Measurements from ENCODE around the gene BACE1. TPM values are rescaled to one million over a fixed set of nuclear protein-coding genes. Genes with fewer than 3 reads are reported as not detected.
A peak's percentile ranks its signal among the peaks of the same experiment; 100 is the strongest.

The BACE1 gene
- total RNA-seq, 1 donor from 2014 or later = 8.7 TPM

DNA sequence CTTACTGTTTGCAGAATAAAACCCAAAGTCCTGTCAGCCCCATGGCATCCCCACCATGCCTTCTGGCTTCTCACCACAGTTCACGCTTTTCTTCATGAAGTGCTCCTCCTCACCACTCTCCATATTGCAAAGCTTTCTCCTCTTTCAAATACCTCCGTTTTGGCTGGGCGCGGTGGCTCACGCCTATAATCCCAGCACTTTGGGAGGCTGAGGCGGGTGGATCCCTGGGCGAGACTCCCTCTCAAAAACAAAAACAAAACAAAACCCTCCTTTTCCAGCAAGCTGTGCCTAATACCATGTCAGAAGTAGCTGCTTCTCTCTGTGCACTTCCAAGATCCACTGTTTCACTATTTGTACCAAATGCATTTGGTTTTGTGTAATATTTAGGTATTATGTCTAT lies 6.7 kb downstream of the BACE1 start:
- H3K4me3 ChIP-seq (ENCODE audit: low read depth, low read length) = no peak overlapping the region
- no peak for DNase-seq (ENCODE audit: low read depth)
- TF ChIP-seq, protein P1, sequence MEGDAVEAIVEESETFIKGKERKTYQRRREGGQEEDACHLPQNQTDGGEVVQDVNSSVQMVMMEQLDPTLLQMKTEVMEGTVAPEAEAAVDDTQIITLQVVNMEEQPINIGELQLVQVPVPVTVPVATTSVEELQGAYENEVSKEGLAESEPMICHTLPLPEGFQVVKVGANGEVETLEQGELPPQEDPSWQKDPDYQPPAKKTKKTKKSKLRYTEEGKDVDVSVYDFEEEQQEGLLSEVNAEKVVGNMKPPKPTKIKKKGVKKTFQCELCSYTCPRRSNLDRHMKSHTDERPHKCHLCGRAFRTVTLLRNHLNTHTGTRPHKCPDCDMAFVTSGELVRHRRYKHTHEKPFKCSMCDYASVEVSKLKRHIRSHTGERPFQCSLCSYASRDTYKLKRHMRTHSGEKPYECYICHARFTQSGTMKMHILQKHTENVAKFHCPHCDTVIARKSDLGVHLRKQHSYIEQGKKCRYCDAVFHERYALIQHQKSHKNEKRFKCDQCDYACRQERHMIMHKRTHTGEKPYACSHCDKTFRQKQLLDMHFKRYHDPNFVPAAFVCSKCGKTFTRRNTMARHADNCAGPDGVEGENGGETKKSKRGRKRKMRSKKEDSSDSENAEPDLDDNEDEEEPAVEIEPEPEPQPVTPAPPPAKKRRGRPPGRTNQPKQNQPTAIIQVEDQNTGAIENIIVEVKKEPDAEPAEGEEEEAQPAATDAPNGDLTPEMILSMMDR (conservative IDR thresholded peaks at IDR 0.05; ENCODE audit: low read depth, low read length) = no peak

DNA sequence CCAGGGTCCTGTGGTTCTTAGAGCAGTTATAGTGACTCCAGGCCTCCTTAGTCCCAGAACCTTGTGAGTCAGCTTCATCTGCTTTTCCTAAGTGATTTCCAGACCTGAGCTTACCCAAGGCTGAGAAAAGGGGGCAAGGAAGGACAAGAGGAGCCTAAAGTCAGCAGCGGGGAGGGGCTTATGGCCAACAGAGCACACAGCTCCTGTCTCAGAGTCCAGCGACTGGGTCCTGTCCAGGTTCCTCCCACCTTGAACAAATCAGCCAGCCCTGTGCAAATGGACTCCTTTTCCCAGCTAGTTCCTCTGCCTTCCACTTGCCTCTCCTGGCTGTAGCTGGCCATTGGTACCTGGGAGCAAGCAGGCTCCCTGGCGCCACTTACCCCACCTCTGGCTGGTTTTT lies 10.9 kb downstream of the BACE1 start:
- TF ChIP-seq, protein P1 (conservative IDR thresholded peaks at IDR 0.05; ENCODE audit: low read depth, low read length) = no peak

DNA sequence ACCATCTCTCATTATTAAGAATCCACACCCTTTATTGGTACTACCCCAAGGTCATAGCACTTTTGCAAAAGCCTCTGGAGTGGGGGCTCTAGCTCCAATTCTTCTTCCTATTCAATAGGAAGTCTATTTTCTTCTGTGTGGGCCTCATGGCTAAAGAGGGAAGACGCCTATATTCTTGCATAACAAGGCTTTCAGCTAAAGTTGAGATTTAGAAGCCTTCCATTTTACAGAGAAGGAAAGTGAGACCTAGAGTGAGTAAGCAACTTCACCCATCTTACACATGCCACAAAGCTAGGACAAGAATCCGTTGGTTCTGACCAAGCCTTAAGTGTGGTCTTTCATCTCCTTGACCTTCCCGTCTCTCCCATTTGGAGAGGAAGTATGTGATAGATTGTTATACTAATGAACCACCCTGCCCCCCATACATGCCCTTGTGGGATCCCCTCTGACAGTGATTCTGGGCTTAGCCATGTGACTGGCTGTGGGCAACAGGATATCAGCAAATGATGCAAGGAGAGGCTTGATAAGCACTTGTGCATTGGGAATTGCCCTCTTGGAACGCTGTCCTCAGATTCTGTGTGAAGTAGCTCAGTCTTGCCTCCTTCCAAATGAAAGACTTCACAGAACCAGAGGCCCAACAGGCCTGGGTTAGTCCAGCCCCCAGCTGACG lies 12.3 kb downstream of the BACE1 start:
- TF ChIP-seq, protein P1 (conservative IDR thresholded peaks at IDR 0.05; ENCODE audit: low read depth, low read length) = no peak
- DNase-seq (ENCODE audit: low read depth) = no peak

More for the DNA sequence above, 10.9 kb downstream of the BACE1 start:
- no peak overlapping the region for H3K4me3 ChIP-seq (ENCODE audit: low read depth, low read length)
- no peak for DNase-seq (ENCODE audit: low read depth)

DNA sequence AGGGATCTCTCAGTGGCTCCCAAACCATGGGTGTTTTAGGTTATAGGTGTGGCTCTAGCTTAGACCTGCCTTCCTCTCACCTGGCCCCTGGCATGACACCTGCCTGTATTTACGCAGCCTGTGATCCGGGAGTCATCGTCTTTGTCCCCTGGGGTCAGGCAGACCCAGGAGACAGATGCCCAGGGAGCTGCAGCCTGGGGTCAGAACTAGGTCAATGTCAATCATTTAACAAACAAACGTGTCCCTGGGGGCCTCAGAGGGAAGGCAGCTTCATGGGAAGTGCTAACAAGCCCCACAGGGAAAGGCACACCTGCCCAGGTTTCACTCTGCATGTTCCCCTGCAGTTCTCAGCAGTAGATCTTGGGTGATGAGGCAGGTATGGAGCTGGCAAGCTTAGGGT lies 13.0 kb downstream of the BACE1 start:
- DNase-seq (ENCODE audit: low read depth) = no peak
- no peak overlapping the region for H3K4me3 ChIP-seq (ENCODE audit: low read depth, low read length)
- TF ChIP-seq, protein P1 (conservative IDR thresholded peaks at IDR 0.05; ENCODE audit: low read depth, low read length) = no peak

More for the DNA sequence above, 12.3 kb downstream of the BACE1 start:
- H3K4me3 ChIP-seq (ENCODE audit: low read depth, low read length) = no peak overlapping the region

DNA sequence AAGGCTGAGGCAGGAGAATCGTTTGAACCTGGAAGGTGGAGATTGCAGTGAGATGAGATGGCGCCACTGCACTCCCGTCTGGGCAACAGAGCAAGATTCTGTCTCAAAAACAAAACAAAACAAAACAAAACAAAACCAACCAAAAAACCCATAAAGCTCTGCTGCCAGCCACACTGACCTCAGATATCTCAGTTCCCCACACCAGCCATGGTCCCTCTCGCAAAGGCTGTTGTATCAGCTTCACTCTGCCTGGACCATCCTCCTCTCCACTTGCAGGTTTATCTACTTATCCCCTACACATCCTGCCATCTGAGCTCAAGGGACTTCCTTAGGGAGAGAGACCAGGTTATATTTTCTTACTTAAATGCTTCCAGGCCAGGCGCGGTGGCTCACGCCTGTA lies 13.8 kb downstream of the BACE1 start:
- no peak overlapping the region for H3K4me3 ChIP-seq (ENCODE audit: low read depth, low read length)
- TF ChIP-seq, protein P1 (conservative IDR thresholded peaks at IDR 0.05; ENCODE audit: low read depth, low read length) = no peak
- DNase-seq (ENCODE audit: low read depth) = no peak

DNA sequence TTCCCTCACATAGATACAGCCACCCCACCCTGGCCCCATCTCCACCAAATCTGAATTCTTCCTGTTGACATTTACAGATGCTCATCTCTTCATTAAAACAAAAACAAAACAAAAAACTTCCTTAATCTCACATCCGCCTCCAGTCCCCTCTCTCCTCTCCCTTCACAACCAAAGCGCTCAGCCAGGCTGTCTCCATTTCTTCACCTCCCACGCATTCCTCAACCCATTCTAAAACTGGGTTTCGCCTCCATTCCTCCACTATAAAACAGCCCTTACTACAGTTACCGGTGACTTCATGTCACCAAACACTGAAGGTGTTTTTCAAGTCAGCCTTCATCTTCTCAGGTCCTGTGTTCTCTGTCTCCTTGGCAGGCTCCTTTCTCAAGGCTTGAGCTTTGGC lies 15.3 kb downstream of the BACE1 start:
- TF ChIP-seq, protein P1 (conservative IDR thresholded peaks at IDR 0.05; ENCODE audit: low read depth, low read length) = no peak
- DNase-seq (ENCODE audit: low read depth) = no peak
- no peak overlapping the region for H3K4me3 ChIP-seq (ENCODE audit: low read depth, low read length)

DNA sequence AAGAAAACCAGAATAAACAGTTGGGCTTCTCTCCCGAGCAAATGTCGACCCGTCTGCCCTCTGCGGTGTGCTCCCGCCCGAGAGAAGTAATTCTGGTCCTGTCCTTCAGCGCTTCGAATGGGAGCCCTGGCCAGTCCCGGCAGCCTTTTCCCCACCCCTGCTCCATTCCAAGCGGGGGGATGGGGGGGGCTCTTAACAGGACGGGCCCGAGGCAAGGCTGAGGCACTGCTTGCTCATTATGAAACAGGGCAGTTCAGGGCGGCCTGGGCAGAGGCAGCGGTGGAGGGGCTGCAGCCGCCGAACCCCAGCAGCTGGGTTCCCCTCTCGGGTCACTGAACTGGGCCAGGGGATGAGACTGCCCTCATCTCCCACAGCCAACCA lies 15.8 kb downstream of the BACE1 start:
- TF ChIP-seq, protein P1 (conservative IDR thresholded peaks at IDR 0.05; ENCODE audit: low read depth, low read length) = no peak
- no peak for DNase-seq (ENCODE audit: low read depth)
- H3K4me3 ChIP-seq (ENCODE audit: low read depth, low read length) = peak overlapping the region; percentile 7

Measured in epithelial cell of proximal tubule (primary cell).